DOHH2 (cell line): ENCODE data around the gene MGMT.

Experiments used
- CTCF ChIP-seq: fragments of 200-600 bp; sonication (generic); IDR thresholded peaks from one replicate; pipeline ENCODE4 v1.5.1; 2014; ENCODE audit warnings: antibody characterized with exemption, mild to moderate bottlenecking, low read depth, low read length; ENCODE audit not compliant: poor library complexity, severe bottlenecking
- EZH2phosphoT487 ChIP-seq: fragments of 200-600 bp; sonication (generic); IDR thresholded peaks from 2 replicates; pipeline ENCODE4 v1.6.1; 2017; ENCODE audit warnings: borderline replicate concordance, mild to moderate bottlenecking, antibody characterized with exemption, low read length, moderate library complexity, mixed read lengths

DNA sequence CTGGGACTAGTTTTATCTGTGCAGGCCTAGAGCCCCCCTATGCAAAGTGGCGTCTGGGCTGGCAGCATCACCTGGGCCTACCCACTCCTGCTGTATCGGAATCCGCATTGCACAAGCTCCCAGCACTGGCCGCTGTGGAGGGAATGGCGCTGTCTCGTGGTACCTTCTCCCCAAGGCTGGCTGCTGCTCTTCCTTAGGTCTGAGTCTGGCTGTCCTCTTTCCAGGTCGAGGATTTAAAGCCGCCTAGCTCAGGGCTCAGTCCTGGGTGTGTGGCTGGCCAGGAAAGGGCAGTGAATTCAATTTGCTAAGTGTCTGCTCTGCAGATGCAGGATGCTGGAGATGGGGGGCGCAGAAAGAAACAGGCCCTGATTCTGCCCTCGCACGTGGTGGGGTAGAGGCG, 44.7 kb downstream of the MGMT start:
- no peak for TF ChIP-seq CTCF
- TF ChIP-seq EZH2phosphoT487, result no peak
